Body of pancreas (tissue), 4 donors: ENCODE measurements around the gene TMEM131L. TPM values are rescaled to one million over a fixed set of nuclear protein-coding genes. Genes with fewer than 3 reads are reported as not detected.

Experiments
- ATAC-seq: fragments of 150-250 bp; one replicate; pipeline ENCODE4 v1.9.1; 2016
- DNase-seq, 4 donors: peaks; one replicate each; pipeline ENCODE4 v3.0.0-alpha.2; 2019
- H3K27ac ChIP-seq, 4 donors: fragments of 200-600 bp; sonication (generic); 1 replicate in 3 of 4; 2 replicates in 1 of 4; pipeline versions ENCODE4 v1.5.1 to v1.6.1; 2016 to 2019; ENCODE audit warnings: mild to moderate bottlenecking in 1 of 4, mixed read lengths in 1 of 4, moderate library complexity in 1 of 4
- H3K27me3 ChIP-seq, 2 donors: fragments of 200-600 bp; sonication (generic); one replicate each; pipeline ENCODE4 v1.6.0; 2016; ENCODE audit warnings: mild to moderate bottlenecking in 1 of 2
- H3K36me3 ChIP-seq, 2 donors: fragments of 200-600 bp; sonication (generic); replicated peaks in 1 of 2; 2 replicates each; pipeline ENCODE4 v1.5.1; 2016; ENCODE audit warnings: low read depth in 2 of 2; ENCODE audit not compliant: insufficient read depth in 1 of 2
- H3K4me1 ChIP-seq: fragments of 200-600 bp; sonication (generic); one replicate; pipeline ENCODE4 v1.6.0; 2016
- H3K4me3 ChIP-seq, 2 donors: fragments of 200-600 bp; sonication (generic); 1 replicate in 1 of 2; 2 replicates in 1 of 2; pipeline ENCODE4 v1.5.1; 2016 to 2019
- H3K9me3 ChIP-seq, 3 donors: fragments of 200-600 bp; sonication (generic); 1 replicate in 2 of 3; 2 replicates in 1 of 3; pipeline ENCODE4 v1.5.1; 2016
- CTCF ChIP-seq, 7 experiments: fragments of 450-650 bp in 4 of 7; fragments of 200-600 bp in 3 of 7; sonication (generic) in 3 of 7; IDR thresholded peaks; one replicate each; pipeline ENCODE4 v1.5.1; 2016 to 2019; ENCODE audit warnings: antibody characterized with exemption in 7 of 7
- POLR2A ChIP-seq, 3 donors: fragments of 450-650 bp; IDR thresholded peaks; one replicate each; pipeline ENCODE4 v1.6.1; 2016; ENCODE audit warnings: antibody characterized with exemption in 3 of 3, mild to moderate bottlenecking in 2 of 3
- WGBS, 2 donors: methylation state at CpG; one replicate each; pipeline ENCODE4 v1.1.5; 2017; 5-methylcytosine and 5-hydroxymethylcytosine counted together
- intact Hi-C: fragments of 100-400 bp; cut with DNase I; formaldehyde crosslinking; loops from one replicate; pipeline ENCODE4 v1.15.1; 2023
- total RNA-seq, 2 donors: library from RNA; depleted of rRNA; stranded (reverse); fragments of >200 nt; gene quantifications; one replicate each; pipeline ENCODE4 v1.1.0, GENCODE V29; 2016

The TMEM131L gene
- total RNA-seq, 2 donors from 2014 or later, result 47.1 to 63.6 TPM

- TF ChIP-seq CTCF (IDR thresholded peaks at IDR 0.05) (no peak), POLR2A (IDR thresholded peaks at IDR 0.05) (no peak)
- H3K4me1 ChIP-seq, result peaks cover 78% of the 10 kb centered on the region
- H3K27me3 ChIP-seq, result no peaks in the 10 kb centered on the region
- intact Hi-C loops, result no loop called here
- no peak for DNase-seq
- no peaks in the 10 kb centered on the region for H3K9me3 ChIP-seq
- no peaks in the 10 kb centered on the region for H3K36me3 ChIP-seq
- ATAC-seq, result no peak
- peak overlapping the region; percentile 88 to 90 (median 90) for H3K27ac ChIP-seq
- 95% methylated on average over 3 of the region's 3 CpGs for WGBS, 2 donors
- H3K4me3 ChIP-seq, result no peak overlapping the region
Observed at GRCh38 chr4:153517159-153517558, 51.0 kb downstream of the TMEM131L start.

DNA sequence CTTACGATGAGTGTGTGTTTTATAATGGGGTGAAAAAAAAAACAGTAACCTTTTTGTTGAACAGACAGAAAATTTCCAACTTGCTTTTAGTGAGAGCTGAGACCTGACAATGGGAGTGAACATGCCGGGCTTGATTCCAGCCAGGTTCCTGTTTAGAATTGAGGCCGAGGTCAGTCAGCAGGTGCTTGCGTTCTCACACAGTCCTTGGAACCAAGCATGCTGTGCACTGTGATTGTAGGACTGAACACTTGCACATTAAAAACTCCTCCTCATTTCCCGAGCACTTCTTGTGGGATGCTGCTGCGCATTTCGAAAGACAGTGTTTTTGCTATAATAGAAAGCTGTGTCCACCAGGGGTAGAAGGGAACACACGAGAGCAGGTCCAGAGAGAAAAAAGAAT, 51.8 kb downstream of the TMEM131L start:
- intact Hi-C loops, result no loop called here
- 19 to 20% methylated on average over 8 of the region's 8 CpGs for WGBS, 2 donors
- DNase-seq (peak; percentile 93 to 98 (median 94)), ATAC-seq (peak; percentile 84)
- peak overlapping the region; percentile 88 to 90 (median 90) for H3K27ac ChIP-seq
- H3K36me3 ChIP-seq, result no peaks in the 10 kb centered on the region
- no peaks in the 10 kb centered on the region for H3K9me3 ChIP-seq
- no peaks in the 10 kb centered on the region for H3K27me3 ChIP-seq
- TF ChIP-seq CTCF (IDR thresholded peaks at IDR 0.05) (peak in 3 of 7 experiments; percentile 28 to 30 (median 29)), POLR2A (IDR thresholded peaks at IDR 0.05) (peak in 1 of 3 donors; percentile 34)
- H3K4me3 ChIP-seq, result no peak overlapping the region
- H3K4me1 ChIP-seq, result peaks cover 78% of the 10 kb centered on the region

DNA sequence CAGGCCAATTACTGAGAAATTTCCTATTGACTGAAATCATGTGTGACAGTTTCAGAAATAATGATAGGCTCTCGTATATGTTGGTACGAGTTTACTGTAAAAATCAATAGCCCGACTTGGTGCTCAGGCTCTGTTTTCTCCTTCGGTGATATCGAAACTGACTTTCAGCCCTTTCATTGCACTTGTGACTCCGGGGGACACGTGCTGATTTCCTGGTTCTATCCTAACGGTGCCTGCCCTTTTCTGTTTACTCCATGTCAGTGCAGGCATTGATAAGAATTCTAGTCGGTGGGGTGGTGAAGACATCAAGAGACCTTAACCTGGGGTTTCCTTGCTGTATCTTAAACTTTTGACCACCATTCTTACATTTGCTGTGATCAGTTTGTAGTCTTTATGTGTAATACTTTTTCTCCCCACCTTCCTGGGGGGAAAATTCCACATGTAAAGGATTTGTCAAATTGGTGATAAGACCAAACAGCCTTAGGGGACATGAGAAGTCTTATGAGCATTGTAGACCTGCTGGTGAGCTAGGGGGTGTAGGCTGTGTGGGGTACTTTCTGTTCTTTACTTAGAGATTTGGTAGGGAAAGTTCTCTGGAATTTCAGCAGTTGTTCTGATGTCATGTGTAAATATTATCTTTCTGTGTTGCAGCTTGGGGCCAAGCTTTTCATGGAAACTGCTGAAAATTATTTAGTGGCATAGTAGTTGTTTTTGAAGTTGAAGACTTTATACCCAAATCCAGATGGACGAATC, 52.7 kb downstream of the TMEM131L start:
- WGBS, 2 donors, result 10 to 11% methylated on average over 10 of the region's 10 CpGs
- TF ChIP-seq POLR2A (IDR thresholded peaks at IDR 0.05) (peak in 2 of 3 donors; percentile 28 to 35), CTCF (IDR thresholded peaks at IDR 0.05) (peak in 3 of 7 experiments; percentile 29 to 36 (median 32))
- Histone ChIP-seq H3K36me3 (no peaks in the 10 kb centered on the region), H3K27ac (peak overlapping the region; percentile 88 to 90 (median 90)), H3K4me3 (no peak overlapping the region), H3K9me3 (no peaks in the 10 kb centered on the region), H3K4me1 (peaks cover 78% of the 10 kb centered on the region), H3K27me3 (no peaks in the 10 kb centered on the region)
- DNase-seq (peak; percentile 59 to 81 (median 68)), ATAC-seq (peak; percentile 78)
- intact Hi-C loops, result no loop called here

DNA sequence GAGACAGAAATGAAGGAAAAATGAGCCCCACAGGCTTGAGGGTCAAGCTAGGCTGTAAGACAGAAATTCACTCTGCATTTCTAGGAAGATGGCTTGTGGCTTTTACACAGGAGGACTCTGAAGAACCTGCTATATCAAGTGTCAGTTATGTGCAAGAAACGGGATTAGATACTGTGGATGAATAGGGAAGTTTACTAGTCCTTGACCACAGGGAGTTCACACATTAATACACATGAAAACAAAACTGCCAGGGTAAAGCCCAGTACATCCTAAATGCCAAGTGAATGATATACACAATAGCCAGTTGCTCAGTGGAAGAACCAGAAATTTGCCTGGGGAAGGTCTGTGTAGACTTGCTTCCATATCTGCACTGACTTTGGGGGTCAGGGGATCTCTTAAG, 53.5 kb downstream of the TMEM131L start:
- TF ChIP-seq POLR2A (IDR thresholded peaks at IDR 0.05) (no peak), CTCF (IDR thresholded peaks at IDR 0.05) (no peak)
- Histone ChIP-seq H3K27me3 (no peaks in the 10 kb centered on the region), H3K4me1 (peaks cover 81% of the 10 kb centered on the region), H3K4me3 (no peak overlapping the region), H3K9me3 (no peaks in the 10 kb centered on the region), H3K27ac (peak overlapping the region; percentile 88 to 90 (median 90)), H3K36me3 (no peaks in the 10 kb centered on the region)
- 13 to 25% methylated on average over 1 of the region's 1 CpG for WGBS, 2 donors
- no peak for DNase-seq
- intact Hi-C loops, result no loop called here
- no peak for ATAC-seq

- H3K36me3 ChIP-seq, result no peaks in the 10 kb centered on the region
- TF ChIP-seq POLR2A (IDR thresholded peaks at IDR 0.05) (no peak), CTCF (IDR thresholded peaks at IDR 0.05) (no peak)
- DNase-seq (no peak), ATAC-seq (no peak)
- H3K9me3 ChIP-seq, result no peaks in the 10 kb centered on the region
- H3K27ac ChIP-seq, result peak overlapping the region; percentile 88 to 90 (median 90)
- H3K4me1 ChIP-seq, result peaks cover 85% of the 10 kb centered on the region
- no peaks in the 10 kb centered on the region for H3K27me3 ChIP-seq
- 64 to 70% methylated on average over 4 of the region's 4 CpGs for WGBS, 2 donors
- intact Hi-C loops, result no loop called here
- no peak overlapping the region for H3K4me3 ChIP-seq
Observed at GRCh38 chr4:153520227-153520626, 54.1 kb downstream of the TMEM131L start.
